Large intestine (tissue), 3 donors: Measurements from ENCODE around the gene RIT1. TPM values are rescaled to one million over a fixed set of nuclear protein-coding genes. Genes with fewer than 3 reads are reported as not detected.
"Not testable (repeated sequence)": the region's sequence is repeated elsewhere in the genome, so short reads cannot be mapped to it uniquely, and the experiment has no call there.

Source experiments
- DNase-seq, 2 donors: peaks; one replicate each; pipeline versions ENCODE4 v3.0.0 to v3.0.0-alpha.2; 2013
- H3K27ac ChIP-seq: one replicate; pipeline ENCODE4 v1.5.1; 2013; ENCODE audit warnings: low read length
- H3K27me3 ChIP-seq: 2 replicates; pipeline ENCODE4 v1.6.1; 2013; ENCODE audit warnings: low read length; ENCODE audit not compliant: control insufficient read depth, insufficient read depth
- H3K36me3 ChIP-seq: 2 replicates; pipeline ENCODE4 v1.6.1; 2013; ENCODE audit warnings: low read length; ENCODE audit not compliant: control insufficient read depth, insufficient read depth
- H3K4me1 ChIP-seq: one replicate; pipeline ENCODE4 v1.6.1; 2013; ENCODE audit warnings: low read length; ENCODE audit not compliant: control insufficient read depth, insufficient read depth
- H3K4me3 ChIP-seq: one replicate; pipeline ENCODE4 v1.5.1; 2013; ENCODE audit warnings: low read length
- H3K9me3 ChIP-seq: one replicate; pipeline ENCODE4 v1.6.1; 2013; ENCODE audit warnings: mild to moderate bottlenecking, low read depth, low read length, moderate library complexity; ENCODE audit not compliant: control insufficient read depth
- WGBS: methylation state at CpG from one replicate; pipeline ENCODE4 v1.1.5; 2013; ENCODE audit warnings: low lambda C conversion rate; ENCODE audit not compliant: insufficient coverage; 5-methylcytosine and 5-hydroxymethylcytosine counted together
- polyA plus RNA-seq: library from polyadenylated mRNA; unstranded; fragments of 120-200 nt; gene quantifications from one replicate; pipeline ENCODE4 v1.2.1, GENCODE V29; 2013

Gene RIT1
- polyA plus RNA-seq, 1 donor = 57.1 TPM

- WGBS = 100% methylated on average over 1 of the region's 6 CpGs
- peaks cover 27% of the 10 kb centered on the region for H3K36me3 ChIP-seq
- H3K27me3 ChIP-seq, H3K9me3 ChIP-seq, H3K4me1 ChIP-seq, H3K27ac ChIP-seq, DNase-seq, H3K4me3 ChIP-seq: not testable (repeated sequence)
Observed at GRCh38 chr1:155895617-155896016, 15.5 kb downstream of the RIT1 start.

- Histone ChIP-seq H3K36me3 (peaks cover 10% of the 10 kb centered on the region), H3K27ac (peak overlapping the region; percentile 65), H3K9me3 (no peaks in the 10 kb centered on the region), H3K4me3 (no peak overlapping the region), H3K4me1 (no peaks in the 10 kb centered on the region), H3K27me3 (no peaks in the 10 kb centered on the region)
- DNase-seq = peak; percentile 51 to 74
- no CpG with 5 or more reads among the region's 10 CpGs for WGBS
Observed at GRCh38 chr1:155893389-155894142, 17.6 kb downstream of the RIT1 start.

GRCh38 chr1:155892796-155893195, 18.4 kb downstream of the RIT1 start:
- no peaks in the 10 kb centered on the region for H3K27me3 ChIP-seq
- no peak for DNase-seq
- peaks cover 10% of the 10 kb centered on the region for H3K36me3 ChIP-seq
- 60% methylated on average over 1 of the region's 3 CpGs for WGBS
- no peak overlapping the region for H3K4me3 ChIP-seq
- H3K9me3 ChIP-seq = no peaks in the 10 kb centered on the region
- H3K27ac ChIP-seq = peak overlapping the region; percentile 65
- H3K4me1 ChIP-seq = no peaks in the 10 kb centered on the region

DNA sequence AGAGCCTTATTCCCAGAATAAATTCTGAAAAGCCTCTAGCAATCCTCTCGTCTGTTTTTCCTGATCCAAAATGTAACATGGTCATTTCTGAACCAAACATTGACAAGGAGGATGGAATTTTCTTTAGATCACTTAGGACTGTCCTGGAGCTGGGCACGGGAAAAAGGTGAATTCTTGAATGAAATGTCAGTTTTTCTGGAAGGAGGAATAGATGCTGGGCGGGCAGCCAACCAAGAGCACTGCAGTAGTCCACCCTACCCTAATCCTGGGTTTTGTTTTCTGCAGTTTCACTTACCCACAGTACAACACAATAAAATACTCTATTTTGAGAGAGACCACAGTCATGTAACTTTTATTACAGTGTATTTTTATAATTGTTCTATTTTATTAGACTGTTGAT, 20.9 kb downstream of the RIT1 start:
- no peak for DNase-seq
- Histone ChIP-seq H3K27me3 (no peaks in the 10 kb centered on the region), H3K27ac (no peak overlapping the region), H3K4me3 (no peak overlapping the region), H3K9me3 (no peaks in the 10 kb centered on the region), H3K4me1 (peaks cover 8% of the 10 kb centered on the region), H3K36me3 (no peaks in the 10 kb centered on the region)
- WGBS = 0% methylated on average over 1 of the region's 3 CpGs

- Histone ChIP-seq H3K4me3 (no peak overlapping the region), H3K4me1 (peaks cover 14% of the 10 kb centered on the region), H3K27me3 (no peaks in the 10 kb centered on the region), H3K27ac (no peak overlapping the region), H3K9me3 (no peaks in the 10 kb centered on the region), H3K36me3 (no peaks in the 10 kb centered on the region)
- WGBS = 100% methylated on average over 1 of the region's 2 CpGs
- no peak for DNase-seq
Observed at GRCh38 chr1:155889566-155889965, 21.6 kb downstream of the RIT1 start.

- no CpG with 5 or more reads among the region's 5 CpGs for WGBS
- Histone ChIP-seq H3K9me3 (no peaks in the 10 kb centered on the region), H3K36me3 (no peaks in the 10 kb centered on the region), H3K4me3 (no peak overlapping the region), H3K27ac (no peak overlapping the region), H3K27me3 (no peaks in the 10 kb centered on the region), H3K4me1 (peaks cover 22% of the 10 kb centered on the region)
- no peak for DNase-seq
Observed at GRCh38 chr1:155888481-155888880, 22.7 kb downstream of the RIT1 start.

DNA sequence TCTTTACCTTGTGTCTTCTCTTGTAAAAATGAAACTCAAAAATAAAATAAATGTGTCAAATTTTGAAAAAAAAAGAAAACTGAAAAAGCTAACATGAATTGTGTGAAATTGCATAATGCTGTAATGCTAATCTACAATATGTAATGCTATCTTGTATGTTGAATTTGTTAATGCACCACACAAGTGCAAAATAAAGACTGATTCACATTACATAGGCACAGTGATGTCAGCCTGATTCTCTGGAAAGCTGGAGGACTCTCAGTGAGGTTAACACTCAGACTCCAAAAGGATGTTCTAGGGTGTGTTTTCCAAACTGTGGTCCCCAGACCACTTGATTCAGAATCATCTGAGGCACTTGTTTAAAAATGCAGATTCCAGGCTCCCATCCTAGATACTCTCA, 26.2 kb downstream of the RIT1 start:
- Histone ChIP-seq H3K36me3 (no peaks in the 10 kb centered on the region), H3K4me3 (no peak overlapping the region), H3K4me1 (peaks cover 49% of the 10 kb centered on the region), H3K27me3 (no peaks in the 10 kb centered on the region), H3K9me3 (no peaks in the 10 kb centered on the region), H3K27ac (peak overlapping the region; percentile 87)
- no peak for DNase-seq

GRCh38 chr1:155884031-155884960, 26.9 kb downstream of the RIT1 start:
- H3K4me3 ChIP-seq = no peak overlapping the region
- peaks cover 55% of the 10 kb centered on the region for H3K4me1 ChIP-seq
- H3K27me3 ChIP-seq = no peaks in the 10 kb centered on the region
- peak overlapping the region; percentile 87 for H3K27ac ChIP-seq
- H3K9me3 ChIP-seq = no peaks in the 10 kb centered on the region
- WGBS = 40% methylated on average over 1 of the region's 9 CpGs
- H3K36me3 ChIP-seq = no peaks in the 10 kb centered on the region
- peak; percentile 62 to 83 for DNase-seq

DNA sequence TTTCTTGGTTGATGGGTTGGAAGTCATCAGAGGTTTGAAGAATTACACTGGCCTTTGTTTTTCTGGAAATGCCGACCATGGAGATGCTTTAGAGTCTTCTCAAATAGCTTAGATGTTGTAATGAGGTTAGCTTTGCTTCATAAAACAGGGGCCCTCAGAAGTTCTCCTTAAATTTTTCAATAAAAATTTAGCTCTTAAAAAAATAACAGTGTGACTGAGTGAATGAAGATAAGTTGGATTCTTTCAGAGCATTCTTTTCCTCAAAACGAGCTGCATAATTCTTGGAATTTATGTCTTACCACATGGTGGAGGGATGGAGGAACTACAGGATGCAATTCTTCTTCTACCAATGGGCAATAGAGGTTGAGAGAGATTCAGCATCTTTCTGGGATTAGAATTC, 28.4 kb downstream of the RIT1 start:
- Histone ChIP-seq H3K27me3 (no peaks in the 10 kb centered on the region), H3K36me3 (no peaks in the 10 kb centered on the region), H3K27ac (peak overlapping the region; percentile 87), H3K4me1 (peaks cover 57% of the 10 kb centered on the region), H3K4me3 (no peak overlapping the region), H3K9me3 (no peaks in the 10 kb centered on the region)
- no CpG with 5 or more reads among the region's 2 CpGs for WGBS
- no peak for DNase-seq

DNA sequence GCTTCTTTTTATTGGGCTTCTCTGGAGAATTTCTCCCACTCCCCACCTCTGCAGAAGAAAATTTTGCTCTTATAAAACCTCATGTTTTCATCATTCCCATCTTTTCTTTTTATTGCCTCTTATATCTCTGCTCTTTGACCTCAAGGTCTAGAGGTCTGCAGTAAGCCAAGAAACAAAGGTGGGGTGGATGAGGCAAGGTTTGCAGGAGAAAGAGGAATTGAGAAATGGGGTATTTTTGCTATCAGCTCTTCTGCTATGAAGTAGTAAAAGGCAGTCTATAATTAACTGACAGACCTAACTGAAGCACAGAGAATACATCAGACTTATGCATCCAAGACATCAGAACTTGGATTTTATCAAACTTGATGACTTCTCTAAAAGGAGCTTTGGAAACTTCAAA, 28.9 kb downstream of the RIT1 start:
- Histone ChIP-seq H3K36me3 (no peaks in the 10 kb centered on the region), H3K4me1 (peaks cover 57% of the 10 kb centered on the region), H3K27me3 (no peaks in the 10 kb centered on the region), H3K27ac (peak overlapping the region; percentile 87), H3K4me3 (no peak overlapping the region), H3K9me3 (no peaks in the 10 kb centered on the region)
- DNase-seq = peak; percentile 67 to 87
